ENCODE data around the gene ART4. TPM values are rescaled to one million over a fixed set of nuclear protein-coding genes. Genes with fewer than 3 reads are reported as not detected.

The ART4 gene
- total RNA-seq, 2 experiments from 2014 or later: not detected

DNA sequence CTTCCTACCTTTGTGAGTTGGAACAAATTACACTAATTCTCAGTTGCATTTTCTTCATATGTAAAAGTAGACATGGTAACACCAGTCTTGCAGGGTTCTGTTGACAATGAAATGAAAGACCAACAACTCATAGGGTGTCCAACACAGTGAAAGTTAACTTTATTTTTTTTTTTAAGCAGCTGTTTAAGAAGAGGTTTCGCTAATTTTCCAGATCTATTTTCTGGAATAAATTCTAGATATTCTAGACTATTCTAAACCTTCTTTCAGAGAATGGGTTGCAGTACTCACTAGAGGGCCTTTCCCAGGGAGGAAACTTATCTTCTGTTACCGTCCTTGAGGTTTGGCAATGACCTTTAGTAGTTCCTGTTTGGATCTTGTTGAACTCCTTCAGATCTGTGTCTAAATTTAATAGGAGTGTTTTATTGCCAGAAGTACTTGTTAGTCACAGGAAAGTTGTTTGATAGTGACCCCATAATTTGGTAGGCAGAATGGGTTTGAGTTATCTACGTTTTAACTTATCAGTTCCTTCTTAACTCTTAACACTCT, 2.8 kb upstream of the ART4 start:
- no peak overlapping the region for H3K27ac Mint-ChIP-seq
- H3K27me3 Mint-ChIP-seq: peaks cover 3% of the 10 kb centered on the region
- no peak overlapping the region for H3K4me3 Mint-ChIP-seq
- POLR2A ChIA-PET: no interaction called here
- no peaks in the 10 kb centered on the region for H3K36me3 Mint-ChIP-seq (ENCODE audit: low read depth)
- no peaks in the 10 kb centered on the region for H3K9me3 Mint-ChIP-seq
- DNase-seq: no peak
- CTCF ChIA-PET: interaction anchor here (0.6 to 1.9 kb wide), 3 partner anchors 10 to 150 kb away, joined by 3 to 8 read pairs (median 4); no protein-coding TSS in a partner anchor
- H3K4me1 Mint-ChIP-seq: peaks cover 5% of the 10 kb centered on the region

DNA sequence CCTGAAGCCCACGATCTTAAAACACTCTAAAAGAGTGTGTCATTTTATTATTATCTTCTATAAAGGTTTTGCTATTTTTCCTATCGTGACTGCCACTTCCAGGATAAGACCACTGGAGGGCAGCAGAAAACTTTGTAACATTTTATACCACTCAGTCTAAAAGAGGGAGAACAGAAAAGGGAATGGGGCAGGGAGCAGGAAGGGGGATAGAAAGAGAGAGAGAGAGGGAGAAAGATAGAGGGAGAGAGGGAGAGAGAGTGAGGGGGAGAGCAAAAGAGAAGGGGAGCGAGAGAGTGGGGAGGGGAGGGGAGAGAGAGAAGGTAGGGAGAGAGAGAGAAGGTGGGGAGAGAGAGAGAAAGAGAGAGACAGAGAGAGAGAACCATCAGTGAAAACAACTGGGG, 2.0 kb upstream of the ART4 start:
- H3K9me3 Mint-ChIP-seq: no peaks in the 10 kb centered on the region
- peaks cover 5% of the 10 kb centered on the region for H3K4me1 Mint-ChIP-seq
- DNase-seq: peak; percentile 55
- no peaks in the 10 kb centered on the region for H3K36me3 Mint-ChIP-seq (ENCODE audit: low read depth)
- H3K4me3 Mint-ChIP-seq: no peak overlapping the region
- ChIA-PET POLR2A (no interaction called here), CTCF (interaction anchor here (1.1 kb wide), 1 partner anchor 150 kb away, joined by 4 read pairs; no protein-coding TSS in a partner anchor)
- peaks cover 6% of the 10 kb centered on the region for H3K27me3 Mint-ChIP-seq
- no peak overlapping the region for H3K27ac Mint-ChIP-seq

DNA sequence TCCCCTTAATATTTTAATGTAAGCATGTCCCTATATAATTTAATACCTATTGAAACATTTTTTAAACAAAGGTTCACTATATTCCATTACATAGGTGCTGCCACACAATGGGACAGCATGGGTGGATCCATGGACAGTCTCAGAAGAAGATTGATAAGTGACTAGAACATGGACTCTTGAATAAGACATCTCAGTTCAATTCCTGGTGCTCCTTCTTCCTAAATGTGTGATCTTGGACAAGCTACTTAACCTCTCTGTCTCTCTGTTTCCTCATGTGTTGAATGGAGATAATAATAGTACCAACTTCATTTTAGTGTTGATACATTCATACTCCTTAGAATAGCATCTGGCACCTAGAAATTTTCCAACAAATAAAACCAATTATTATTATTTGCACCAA, 1.1 kb upstream of the ART4 start:
- H3K9me3 Mint-ChIP-seq: no peaks in the 10 kb centered on the region
- DNase-seq: no peak
- no peak overlapping the region for H3K4me3 Mint-ChIP-seq
- no peak overlapping the region for H3K27ac Mint-ChIP-seq
- peaks cover 5% of the 10 kb centered on the region for H3K4me1 Mint-ChIP-seq
- CTCF ChIA-PET: interaction anchor here (0.6 kb wide), 1 partner anchor 14 kb away, joined by 3 read pairs; no protein-coding TSS in a partner anchor
- POLR2A ChIA-PET: no interaction called here
- H3K27me3 Mint-ChIP-seq: peaks cover 12% of the 10 kb centered on the region
- H3K36me3 Mint-ChIP-seq (ENCODE audit: low read depth): no peaks in the 10 kb centered on the region

DNA sequence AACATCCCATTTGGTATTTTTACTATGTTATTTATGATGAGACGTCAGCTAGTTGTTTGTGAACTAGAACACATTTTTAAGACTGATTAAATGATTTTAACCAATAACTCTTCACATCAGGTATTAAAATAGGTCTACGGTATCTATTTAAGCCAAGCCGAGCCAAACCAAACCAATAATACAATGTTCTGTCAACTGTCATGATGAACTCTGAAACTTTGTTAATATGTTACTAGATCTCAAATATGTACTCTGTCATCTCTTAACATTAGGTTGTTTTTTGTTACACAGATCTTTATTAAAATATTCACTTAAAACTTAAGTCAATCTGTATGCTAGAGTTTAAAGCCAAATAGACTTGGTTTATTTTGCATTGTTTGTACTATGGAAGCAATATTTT, 1.0 kb downstream of the ART4 start:
- Mint-ChIP-seq H3K4me3 (no peak overlapping the region), H3K36me3 (ENCODE audit: low read depth) (no peaks in the 10 kb centered on the region), H3K9me3 (no peaks in the 10 kb centered on the region), H3K27ac (no peak overlapping the region), H3K4me1 (peaks cover 5% of the 10 kb centered on the region), H3K27me3 (peaks cover 16% of the 10 kb centered on the region)
- ChIA-PET CTCF (no interaction called here), POLR2A (no interaction called here)
- no peak for DNase-seq

DNA sequence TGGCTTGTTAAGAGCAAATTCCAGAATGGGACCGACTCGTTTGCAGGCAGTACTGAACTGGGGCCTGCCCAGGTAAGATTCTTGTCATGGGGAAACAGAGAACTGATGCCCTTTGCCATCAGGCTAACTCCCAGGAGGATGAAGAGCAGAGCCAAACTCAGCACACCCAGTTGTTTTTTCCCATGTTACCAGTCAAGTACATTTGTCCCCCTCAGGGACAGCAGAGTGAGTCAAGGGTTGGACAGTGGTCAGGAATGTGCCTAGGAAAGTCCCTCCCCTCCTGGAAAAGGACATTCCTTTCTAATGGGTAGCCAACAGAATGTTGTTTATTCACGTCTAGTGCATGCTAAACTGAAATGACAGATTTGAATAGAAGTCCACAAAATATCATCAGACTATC, 1.6 kb downstream of the ART4 start:
- ChIA-PET CTCF (interaction anchor here (0.5 kb wide), 1 partner anchor 244 kb away, joined by 4 read pairs; no protein-coding TSS in a partner anchor), POLR2A (no interaction called here)
- H3K4me1 Mint-ChIP-seq: peaks cover 5% of the 10 kb centered on the region
- H3K36me3 Mint-ChIP-seq (ENCODE audit: low read depth): no peaks in the 10 kb centered on the region
- DNase-seq: no peak
- no peak overlapping the region for H3K27ac Mint-ChIP-seq
- no peaks in the 10 kb centered on the region for H3K9me3 Mint-ChIP-seq
- no peak overlapping the region for H3K4me3 Mint-ChIP-seq
- H3K27me3 Mint-ChIP-seq: peaks cover 16% of the 10 kb centered on the region

DNA sequence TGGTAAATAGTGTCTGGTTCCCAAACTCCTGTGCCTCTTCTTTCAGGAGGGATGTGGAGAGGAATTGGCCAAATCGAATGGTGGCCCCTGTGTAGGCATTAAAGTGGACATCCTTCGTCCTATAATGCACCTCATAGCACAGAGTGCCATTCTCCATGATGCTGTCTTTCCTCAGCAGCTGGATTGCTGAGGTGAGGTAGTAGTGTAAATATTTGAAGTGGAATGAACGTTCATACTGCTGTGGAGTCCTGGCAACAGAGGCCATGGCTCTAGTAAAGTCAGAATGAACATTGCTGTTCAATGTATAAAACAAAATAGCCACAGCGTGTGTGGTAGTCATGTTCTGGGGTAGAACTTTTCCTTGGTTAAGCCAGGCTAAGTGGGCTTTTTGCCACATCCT, 2.7 kb downstream of the ART4 start:
- no peaks in the 10 kb centered on the region for H3K9me3 Mint-ChIP-seq
- H3K27me3 Mint-ChIP-seq: peaks cover 16% of the 10 kb centered on the region
- ChIA-PET POLR2A (interaction anchor here (0.6 kb wide), 1 partner anchor 155 kb away, joined by 3 read pairs; no protein-coding TSS in a partner anchor), CTCF (interaction anchor here (0.7 kb wide), 1 partner anchor 155 kb away, joined by 4 read pairs; no protein-coding TSS in a partner anchor)
- no peaks in the 10 kb centered on the region for H3K36me3 Mint-ChIP-seq (ENCODE audit: low read depth)
- no peak for DNase-seq
- H3K4me3 Mint-ChIP-seq: no peak overlapping the region
- H3K4me1 Mint-ChIP-seq: peaks cover 3% of the 10 kb centered on the region
- no peak overlapping the region for H3K27ac Mint-ChIP-seq

DNA sequence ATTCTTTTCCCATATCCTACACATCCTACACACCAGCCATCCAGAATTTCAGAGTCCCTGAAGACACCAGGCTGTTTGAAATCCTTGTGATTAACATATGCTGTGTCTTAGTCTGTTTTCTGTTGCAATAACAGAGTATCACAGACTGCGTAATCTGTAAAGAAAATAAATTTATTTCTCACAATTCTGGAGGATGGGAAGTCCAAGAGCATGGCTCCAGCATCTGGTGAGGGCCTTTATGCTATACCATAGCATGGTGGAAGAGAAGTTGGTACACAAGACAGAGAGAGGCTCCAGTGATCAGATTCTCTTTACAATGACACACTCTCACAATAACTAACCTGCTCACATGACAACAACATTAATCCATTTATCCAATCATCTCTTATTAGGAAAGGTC, 4.1 kb downstream of the ART4 start:
- CTCF ChIA-PET: no interaction called here
- Mint-ChIP-seq H3K36me3 (ENCODE audit: low read depth) (no peaks in the 10 kb centered on the region), H3K27me3 (peaks cover 24% of the 10 kb centered on the region), H3K4me3 (no peak overlapping the region), H3K4me1 (no peaks in the 10 kb centered on the region), H3K9me3 (no peaks in the 10 kb centered on the region), H3K27ac (no peak overlapping the region)
- no peak for DNase-seq
- POLR2A ChIA-PET: no interaction called here

DNA sequence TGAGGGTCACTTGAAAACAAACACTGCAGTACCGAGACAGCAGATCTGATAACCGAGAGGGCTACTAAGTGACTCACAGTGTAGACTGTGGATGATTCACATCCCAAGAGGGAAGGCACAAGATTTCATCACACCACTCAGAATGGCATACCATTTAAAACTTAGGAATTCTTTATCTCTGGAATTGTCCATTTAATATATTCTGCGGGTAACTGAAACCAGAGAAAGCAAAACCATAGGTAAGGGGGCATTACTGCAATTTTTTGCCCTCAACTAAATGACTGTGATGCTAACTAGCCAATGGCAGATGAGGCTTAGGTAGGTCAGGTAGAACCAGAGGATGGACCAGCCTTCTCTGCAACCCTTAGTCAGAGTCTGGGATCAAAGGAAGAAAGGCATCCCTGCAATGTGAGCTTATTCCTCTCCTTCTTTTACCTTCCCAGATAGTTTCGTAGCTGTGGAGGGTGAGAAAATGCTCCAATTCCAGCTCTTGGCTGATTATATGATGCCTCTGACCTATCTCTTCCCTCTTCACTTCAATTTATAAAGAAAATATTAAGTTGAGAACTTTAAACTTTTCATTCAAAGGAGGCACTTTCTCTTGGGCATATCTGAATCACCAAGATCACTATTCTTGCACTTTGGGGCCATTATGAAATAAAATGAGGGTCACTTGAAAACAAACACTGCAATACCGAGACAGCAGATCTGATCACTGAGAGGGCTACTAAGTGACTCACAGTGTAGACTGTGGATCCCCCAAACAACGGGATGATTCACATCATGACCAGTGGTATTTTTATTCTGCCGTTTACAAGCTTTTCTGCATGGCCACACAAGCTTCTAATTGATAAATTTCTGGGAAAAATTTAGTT, 6.8 kb downstream of the ART4 start:
- Mint-ChIP-seq H3K9me3 (no peaks in the 10 kb centered on the region), H3K27me3 (peaks cover 35% of the 10 kb centered on the region), H3K4me3 (no peak overlapping the region), H3K36me3 (ENCODE audit: low read depth) (no peaks in the 10 kb centered on the region), H3K27ac (no peak overlapping the region), H3K4me1 (no peaks in the 10 kb centered on the region)
- POLR2A ChIA-PET: no interaction called here
- CTCF ChIA-PET: interaction anchor here (1.4 kb wide), 2 partner anchors 14 to 159 kb away, joined by 3 to 5 read pairs; no protein-coding TSS in a partner anchor
- no peak for DNase-seq

DNA sequence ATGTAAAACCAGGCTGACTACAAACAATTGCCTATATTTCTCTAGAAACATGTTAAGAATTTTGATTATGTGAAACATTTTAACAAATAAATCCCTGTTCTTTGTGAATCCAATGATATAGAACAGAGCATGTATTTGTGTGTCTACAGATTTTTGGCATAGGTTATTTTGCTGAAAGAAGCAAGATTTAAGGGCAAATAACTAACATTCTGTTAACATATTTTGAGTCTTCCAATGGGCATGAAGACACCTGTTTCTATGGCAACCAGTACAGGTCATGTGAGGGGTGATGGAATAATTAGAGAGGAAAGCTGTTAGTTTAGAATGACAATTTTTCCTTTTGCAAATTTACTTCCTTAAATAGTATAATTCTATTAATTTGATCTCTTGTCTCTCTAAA, 8.8 kb downstream of the ART4 start:
- POLR2A ChIA-PET: no interaction called here
- H3K9me3 Mint-ChIP-seq: no peaks in the 10 kb centered on the region
- DNase-seq: no peak
- no peaks in the 10 kb centered on the region for H3K36me3 Mint-ChIP-seq (ENCODE audit: low read depth)
- no peaks in the 10 kb centered on the region for H3K4me1 Mint-ChIP-seq
- no peak overlapping the region for H3K4me3 Mint-ChIP-seq
- H3K27ac Mint-ChIP-seq: no peak overlapping the region
- H3K27me3 Mint-ChIP-seq: peaks cover 30% of the 10 kb centered on the region
- CTCF ChIA-PET: interaction anchor here (0.8 to 1.7 kb wide), 2 partner anchors 30 to 161 kb away, joined by 3 to 8 read pairs; no protein-coding TSS in a partner anchor

DNA sequence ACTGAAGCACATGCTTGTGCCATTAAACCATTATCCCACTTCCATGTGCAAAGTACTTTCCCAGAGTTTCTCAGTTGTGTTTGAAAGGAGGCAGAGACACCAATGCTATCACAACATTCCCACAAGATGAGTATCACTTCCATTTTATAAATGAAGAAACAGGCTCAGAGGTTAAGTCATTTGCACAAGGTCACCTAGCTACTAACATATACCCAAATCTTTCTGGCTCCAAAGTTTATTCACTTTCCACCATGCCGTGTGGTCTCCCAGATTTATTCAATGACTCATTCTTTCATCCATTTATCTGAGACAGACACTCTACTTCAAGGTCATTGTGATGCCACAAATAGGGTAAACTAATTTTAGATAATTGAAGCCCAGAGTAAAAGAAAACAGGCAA, 9.4 kb downstream of the ART4 start:
- POLR2A ChIA-PET: no interaction called here
- CTCF ChIA-PET: interaction anchor here (1.7 kb wide), 1 partner anchor 161 kb away, joined by 8 read pairs; no protein-coding TSS in a partner anchor
- H3K27me3 Mint-ChIP-seq: peaks cover 27% of the 10 kb centered on the region
- no peaks in the 10 kb centered on the region for H3K4me1 Mint-ChIP-seq
- no peak overlapping the region for H3K27ac Mint-ChIP-seq
- no peaks in the 10 kb centered on the region for H3K36me3 Mint-ChIP-seq (ENCODE audit: low read depth)
- DNase-seq: no peak
- H3K4me3 Mint-ChIP-seq: no peak overlapping the region
- H3K9me3 Mint-ChIP-seq: no peaks in the 10 kb centered on the region

DNA sequence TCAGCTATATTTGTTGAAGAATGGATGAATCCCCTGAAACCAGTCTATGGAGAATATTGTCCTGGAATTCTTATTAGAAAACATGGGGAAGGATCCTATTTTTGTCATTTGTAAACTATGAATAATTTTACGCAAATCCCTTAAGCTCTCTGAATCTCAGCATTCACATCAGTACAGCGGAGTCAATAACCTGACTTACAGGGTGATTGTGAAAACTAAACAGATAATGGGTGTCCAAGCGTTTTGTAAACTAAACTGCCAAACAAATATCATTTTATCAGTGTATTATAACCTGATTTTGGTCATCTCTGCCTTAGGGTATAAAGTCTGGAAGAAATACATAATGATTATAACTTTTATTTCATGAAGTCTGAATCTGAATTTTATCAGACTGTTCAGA, 10.0 kb downstream of the ART4 start:
- Mint-ChIP-seq H3K27ac (no peak overlapping the region), H3K4me1 (no peaks in the 10 kb centered on the region), H3K4me3 (no peak overlapping the region), H3K9me3 (no peaks in the 10 kb centered on the region), H3K27me3 (peaks cover 24% of the 10 kb centered on the region), H3K36me3 (ENCODE audit: low read depth) (no peaks in the 10 kb centered on the region)
- CTCF ChIA-PET: no interaction called here
- POLR2A ChIA-PET: no interaction called here
- DNase-seq: no peak

DNA sequence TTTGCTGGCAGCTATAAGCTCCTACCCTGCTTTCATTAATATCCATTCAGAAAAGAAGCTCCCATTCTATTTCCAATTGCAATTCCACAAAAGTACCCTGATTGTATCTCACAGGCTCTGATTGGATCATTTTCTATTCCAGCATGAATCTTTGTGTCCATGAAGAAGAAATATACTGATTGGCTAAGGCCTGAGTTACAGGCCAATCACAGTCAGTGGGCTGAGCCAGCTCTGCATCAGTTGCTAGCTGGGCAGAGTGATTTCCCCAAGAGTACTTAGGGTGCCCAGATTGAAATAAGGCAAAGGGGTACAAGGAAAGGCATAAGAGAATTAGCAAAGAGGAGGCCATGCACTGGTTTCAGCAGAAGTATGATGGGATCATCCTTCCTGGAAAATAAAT, 14.4 kb downstream of the ART4 start:
- POLR2A ChIA-PET: no interaction called here
- no peaks in the 10 kb centered on the region for H3K4me1 Mint-ChIP-seq
- H3K36me3 Mint-ChIP-seq (ENCODE audit: low read depth): no peaks in the 10 kb centered on the region
- no peak overlapping the region for H3K27ac Mint-ChIP-seq
- H3K9me3 Mint-ChIP-seq: no peaks in the 10 kb centered on the region
- DNase-seq: no peak
- no peak overlapping the region for H3K4me3 Mint-ChIP-seq
- CTCF ChIA-PET: interaction anchor here (1.2 to 1.3 kb wide), 3 partner anchors 9 to 48 kb away, joined by 3 to 5 read pairs (median 3); partner anchors contain the start of genes C12orf60 and WBP11
- H3K27me3 Mint-ChIP-seq: peaks cover 14% of the 10 kb centered on the region

DNA sequence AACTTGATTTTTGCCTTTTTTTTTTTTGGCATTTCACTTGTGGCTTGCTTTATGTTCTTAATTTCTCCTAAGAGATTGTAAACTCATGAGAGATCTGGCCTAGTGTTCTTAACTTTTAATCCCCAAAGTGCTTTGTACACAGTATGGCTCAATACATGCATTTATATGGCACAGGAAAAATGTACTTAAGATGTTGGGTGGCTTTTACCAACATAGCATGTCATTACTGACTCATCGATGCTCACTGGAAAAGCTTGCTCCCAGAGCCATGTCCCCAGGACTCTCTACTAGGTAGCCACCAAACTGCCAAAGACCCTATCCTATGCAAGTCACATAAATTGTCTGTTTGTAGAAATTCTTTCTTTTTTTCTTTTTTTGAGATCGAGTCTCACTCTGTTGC, 16.3 kb downstream of the ART4 start:
- ChIA-PET POLR2A (no interaction called here), CTCF (interaction anchor here (0.6 to 1.2 kb wide), 2 partner anchors 20 to 34 kb away, joined by 3 to 4 read pairs; no protein-coding TSS in a partner anchor)
- Mint-ChIP-seq H3K36me3 (ENCODE audit: low read depth) (no peaks in the 10 kb centered on the region), H3K4me3 (no peak overlapping the region), H3K27me3 (peaks cover 9% of the 10 kb centered on the region), H3K27ac (no peak overlapping the region), H3K4me1 (peaks cover 6% of the 10 kb centered on the region), H3K9me3 (no peaks in the 10 kb centered on the region)
- DNase-seq: no peak
